ENCODE results near the gene HDAC4.

The HDAC4 gene

DNA sequence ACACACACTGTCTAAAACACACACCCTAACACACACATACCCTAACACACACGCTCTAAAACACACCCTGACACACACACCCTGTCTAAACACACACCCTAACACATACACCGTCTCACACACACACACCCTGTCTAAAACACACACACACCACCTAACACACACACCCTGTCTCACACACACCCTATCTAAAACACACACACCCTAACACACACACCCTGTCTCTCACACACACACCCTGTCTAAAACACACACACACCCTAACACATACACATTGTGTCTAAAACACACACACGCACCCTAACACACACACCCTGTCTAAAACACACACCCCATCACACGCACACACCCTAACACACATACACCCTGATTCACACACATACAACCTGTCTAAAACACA lies 54.1 kb downstream of the HDAC4 start:
- no peak for DNase-seq (ENCODE audit: low read depth)
- TF ChIP-seq, protein P1, sequence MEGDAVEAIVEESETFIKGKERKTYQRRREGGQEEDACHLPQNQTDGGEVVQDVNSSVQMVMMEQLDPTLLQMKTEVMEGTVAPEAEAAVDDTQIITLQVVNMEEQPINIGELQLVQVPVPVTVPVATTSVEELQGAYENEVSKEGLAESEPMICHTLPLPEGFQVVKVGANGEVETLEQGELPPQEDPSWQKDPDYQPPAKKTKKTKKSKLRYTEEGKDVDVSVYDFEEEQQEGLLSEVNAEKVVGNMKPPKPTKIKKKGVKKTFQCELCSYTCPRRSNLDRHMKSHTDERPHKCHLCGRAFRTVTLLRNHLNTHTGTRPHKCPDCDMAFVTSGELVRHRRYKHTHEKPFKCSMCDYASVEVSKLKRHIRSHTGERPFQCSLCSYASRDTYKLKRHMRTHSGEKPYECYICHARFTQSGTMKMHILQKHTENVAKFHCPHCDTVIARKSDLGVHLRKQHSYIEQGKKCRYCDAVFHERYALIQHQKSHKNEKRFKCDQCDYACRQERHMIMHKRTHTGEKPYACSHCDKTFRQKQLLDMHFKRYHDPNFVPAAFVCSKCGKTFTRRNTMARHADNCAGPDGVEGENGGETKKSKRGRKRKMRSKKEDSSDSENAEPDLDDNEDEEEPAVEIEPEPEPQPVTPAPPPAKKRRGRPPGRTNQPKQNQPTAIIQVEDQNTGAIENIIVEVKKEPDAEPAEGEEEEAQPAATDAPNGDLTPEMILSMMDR (conservative IDR thresholded peaks at IDR 0.05; ENCODE audit: low read depth, low read length) = no peak

DNA sequence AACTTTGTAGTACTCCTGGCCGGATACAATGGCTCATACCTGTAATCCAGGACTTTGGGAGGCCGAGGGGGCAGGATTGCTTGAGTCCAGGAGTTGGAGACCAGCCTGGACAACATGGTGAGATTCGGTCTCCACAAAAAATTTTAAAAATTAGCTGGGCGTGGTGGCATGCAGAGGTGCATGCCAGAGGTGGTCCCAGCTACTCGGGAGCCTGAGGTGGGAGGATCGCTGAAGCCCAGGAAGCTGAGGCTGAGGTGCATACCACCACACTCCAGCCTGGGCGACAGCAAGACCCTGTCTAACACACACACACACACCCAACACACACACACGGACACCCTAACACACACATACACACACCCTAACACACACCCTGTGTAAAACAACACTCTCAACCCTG lies 55.6 kb downstream of the HDAC4 start:
- no peak for DNase-seq (ENCODE audit: low read depth)
- no peak overlapping the region for H3K4me3 ChIP-seq (ENCODE audit: low read length)
- TF ChIP-seq, protein P1 (conservative IDR thresholded peaks at IDR 0.05; ENCODE audit: low read depth, low read length) = no peak

More for the DNA sequence above, 54.1 kb downstream of the HDAC4 start:
- no peak overlapping the region for H3K4me3 ChIP-seq (ENCODE audit: low read length)

DNA sequence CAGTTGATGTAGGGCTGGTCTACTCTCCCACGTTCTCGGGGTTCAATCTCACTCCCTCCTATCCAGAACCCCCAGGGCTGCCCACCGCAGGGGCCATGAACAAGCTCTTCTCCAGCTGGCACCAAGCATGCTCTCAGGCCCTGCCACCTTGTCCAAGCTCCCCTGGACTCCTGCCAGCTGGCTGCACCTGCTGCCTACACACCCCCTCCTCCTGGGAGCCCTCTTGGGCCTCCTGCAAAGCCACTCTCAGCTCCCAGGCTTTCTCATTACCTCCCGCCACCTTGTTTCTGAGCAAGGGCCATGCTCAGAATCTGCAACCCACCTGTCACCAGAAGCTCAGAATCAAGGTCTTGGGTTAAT lies 56.0 kb downstream of the HDAC4 start:
- no peak for DNase-seq (ENCODE audit: low read depth)
- H3K4me3 ChIP-seq (ENCODE audit: low read length) = no peak overlapping the region
- TF ChIP-seq, protein P1 (conservative IDR thresholded peaks at IDR 0.05; ENCODE audit: low read depth, low read length) = no peak

DNA sequence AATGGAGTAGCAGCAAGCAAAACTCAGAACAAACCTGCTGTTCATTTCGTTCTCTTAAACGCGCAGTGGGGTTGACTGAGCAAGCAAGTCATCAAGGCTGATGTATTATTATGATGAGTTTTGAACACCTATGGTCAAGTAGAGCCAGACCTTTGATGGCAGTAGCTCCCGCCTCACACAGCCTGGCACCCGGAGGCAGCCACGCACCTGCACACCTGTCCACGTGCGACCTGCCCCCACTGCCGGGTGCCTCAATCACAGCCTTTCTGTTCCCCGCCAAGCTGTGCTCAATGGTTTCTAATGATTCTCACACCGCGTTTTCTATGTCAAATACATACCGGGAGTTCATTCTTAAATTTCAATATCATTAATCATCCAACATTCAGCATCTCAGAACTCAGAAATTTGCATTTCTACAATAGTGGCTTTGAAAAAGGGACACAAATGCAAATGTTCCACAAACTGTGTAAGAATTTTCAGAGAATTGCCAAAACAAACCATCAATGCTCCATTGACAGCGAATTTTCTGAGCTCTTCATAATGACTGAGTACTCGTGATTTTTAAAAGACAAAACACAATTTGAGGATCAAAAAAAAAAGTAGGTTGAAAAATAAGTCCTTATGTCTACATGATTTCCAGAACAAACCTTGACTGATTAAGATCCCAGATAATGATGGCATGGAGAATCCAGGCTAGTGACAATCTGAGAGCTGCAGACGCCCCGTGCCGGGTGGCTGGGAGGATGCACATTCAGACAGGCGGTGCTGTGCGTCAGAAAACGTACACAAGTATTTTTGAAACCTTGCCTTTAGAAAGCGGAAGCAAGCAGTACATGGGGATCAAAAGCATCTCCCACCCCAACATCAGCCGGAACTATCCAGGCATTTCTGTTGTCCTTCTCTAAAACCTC lies 56.6 kb downstream of the HDAC4 start:
- TF ChIP-seq, protein P1 (conservative IDR thresholded peaks at IDR 0.05; ENCODE audit: low read depth, low read length) = no peak
- no peak for DNase-seq (ENCODE audit: low read depth)
- H3K4me3 ChIP-seq (ENCODE audit: low read length) = no peak overlapping the region

DNA sequence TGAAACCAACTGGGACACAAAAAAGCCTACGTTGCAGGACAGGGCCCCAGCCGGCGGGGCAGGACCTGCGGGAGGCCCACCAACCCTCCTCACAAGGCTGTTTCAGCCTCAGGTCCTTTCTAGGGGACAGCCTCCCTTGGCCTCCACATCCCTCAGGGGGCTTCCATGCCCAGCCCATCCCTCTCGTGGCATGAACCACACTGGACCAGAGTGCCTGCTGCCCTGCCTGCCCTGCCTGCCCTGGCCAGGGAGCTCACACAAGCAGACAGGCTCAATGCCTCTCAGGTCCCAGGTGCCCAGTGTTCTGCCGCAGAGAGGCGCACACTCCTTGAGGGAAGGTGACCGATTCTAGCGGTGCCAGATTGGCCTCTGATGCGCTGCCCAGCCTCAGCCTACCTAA lies 57.4 kb downstream of the HDAC4 start:
- no peak for DNase-seq (ENCODE audit: low read depth)
- no peak overlapping the region for H3K4me3 ChIP-seq (ENCODE audit: low read length)
- TF ChIP-seq, protein P1 (conservative IDR thresholded peaks at IDR 0.05; ENCODE audit: low read depth, low read length) = no peak

DNA sequence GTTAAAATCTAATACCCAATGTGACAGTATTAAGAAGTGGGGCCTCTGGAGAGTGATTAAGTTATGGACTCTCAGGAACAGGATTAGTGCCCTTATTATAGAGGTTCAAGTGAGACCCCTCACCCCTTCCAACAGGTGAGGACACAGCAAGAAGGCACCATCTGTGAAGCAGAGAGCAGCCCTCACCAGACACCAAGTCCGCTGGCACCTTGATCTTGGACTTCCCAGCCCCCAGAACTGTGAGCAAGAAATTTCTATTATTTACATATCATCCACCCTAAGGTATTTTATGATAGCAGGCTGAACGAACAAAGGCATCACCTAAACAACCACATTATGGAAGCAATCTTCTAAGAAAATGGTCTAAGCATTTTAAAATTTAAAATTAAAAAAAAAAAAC lies 59.0 kb downstream of the HDAC4 start:
- TF ChIP-seq, protein P1 (conservative IDR thresholded peaks at IDR 0.05; ENCODE audit: low read depth, low read length) = no peak
- H3K4me3 ChIP-seq (ENCODE audit: low read length) = no peak overlapping the region
- DNase-seq (ENCODE audit: low read depth) = no peak

DNA sequence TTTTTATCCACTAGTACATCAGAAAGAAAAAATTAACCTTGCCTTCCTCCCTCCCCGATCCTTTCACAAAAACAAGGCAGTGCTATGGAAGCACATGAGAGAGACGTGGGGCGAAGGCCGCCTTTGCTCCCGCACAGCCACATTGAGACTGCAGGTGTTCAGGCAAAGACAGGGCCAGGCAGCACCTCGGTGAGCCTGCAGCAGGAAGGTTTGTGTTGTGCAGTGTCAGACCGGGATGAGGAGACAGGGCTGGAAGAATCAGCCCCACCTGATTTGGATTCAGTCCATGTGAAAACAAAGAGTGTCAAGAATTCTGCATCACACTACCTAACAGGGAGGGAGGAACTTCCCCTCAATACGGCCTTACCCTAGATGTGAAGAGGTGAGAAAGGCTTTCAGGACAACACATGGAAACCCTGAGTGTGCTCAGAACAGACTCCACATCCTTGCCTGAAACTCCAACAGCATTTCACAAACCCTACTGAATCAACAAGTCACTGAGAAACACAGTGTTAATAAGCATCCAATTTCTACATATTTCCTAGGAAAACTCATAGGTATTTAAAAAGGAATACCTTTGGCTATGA lies 59.6 kb downstream of the HDAC4 start:
- TF ChIP-seq, protein P1 (conservative IDR thresholded peaks at IDR 0.05; ENCODE audit: low read depth, low read length) = no peak
- no peak overlapping the region for H3K4me3 ChIP-seq (ENCODE audit: low read length)
- DNase-seq (ENCODE audit: low read depth) = no peak

Measured in retinal pigment epithelial cell (primary cell).